OCI-LY1 (cell line): ENCODE measurements around the gene PIAS3.

ENCODE experiments used
- CTCF ChIP-seq: fragments of 200-600 bp; sonication (generic), shearing (Covaris generic); IDR thresholded peaks from 2 replicates; pipeline ENCODE4 v1.5.1; 2017; ENCODE audit warnings: mild to moderate bottlenecking, antibody characterized with exemption, low read length, moderate library complexity, mixed read lengths
- EZH2 ChIP-seq: fragments of 200-600 bp; sonication (generic), shearing (Covaris generic); IDR thresholded peaks from 2 replicates; pipeline ENCODE4 v1.8.0; 2017; ENCODE audit warnings: borderline replicate concordance, mixed run types, mild to moderate bottlenecking, antibody characterized with exemption, low read length, moderate library complexity, mixed read lengths

- TF ChIP-seq CTCF (no peak), EZH2 (no peak)
These were observed 21.2 kb downstream of the PIAS3 start for GRCh38 chr1:145837656-145838055.
